HEK293 (cell line): ENCODE measurements around the gene MYO18B.

Experiments
- CTCF ChIA-PET: fragments of 350-600 bp; formaldehyde crosslinking; extraction: SDS; loops from one replicate; lab custom pipeline; 2021; ENCODE audit warnings: antibody characterized with exemption; lab: Yijun Ruan, JAX
- POLR2A ChIA-PET: fragments of 300-600 bp; formaldehyde crosslinking; extraction: SDS; loops from one replicate; lab custom pipeline; 2020; ENCODE audit warnings: antibody characterized with exemption, inconsistent platforms; lab: Yijun Ruan, JAX
- H3K27ac ChIP-seq: fragments of 200-500 bp; sonication (Bioruptor generic); 2 replicates; pipeline ENCODE4 v1.5.1; 2014; ENCODE audit warnings: low read depth, low read length, control low read depth, inconsistent platforms; ENCODE audit errors: extremely low read depth
- H3K36me3 ChIP-seq, 2 experiments: fragments of 200-500 bp in 1 of 2; sonication (Bioruptor generic) in 1 of 2; 1 replicate in 1 of 2; 2 replicates in 1 of 2; pipeline ENCODE4 v1.5.1; 2014 to 2017; ENCODE audit warnings: inconsistent platforms in 2 of 2, low read length in 2 of 2; ENCODE audit not compliant: control insufficient read depth in 2 of 2, insufficient read depth in 1 of 2
- H3K4me1 ChIP-seq: fragments of 200-500 bp; sonication (Bioruptor generic); 2 replicates; pipeline ENCODE4 v1.5.1; 2014; ENCODE audit warnings: mild to moderate bottlenecking, low read length, inconsistent platforms; ENCODE audit not compliant: control insufficient read depth, insufficient read depth
- H3K4me3 ChIP-seq: 2 replicates; pipeline ENCODE4 v1.5.1; 2011; ENCODE audit warnings: low read depth, mild to moderate bottlenecking, control low read depth, low read length, moderate library complexity
- H3K9me3 ChIP-seq: fragments of 200-500 bp; sonication (Bioruptor generic); 2 replicates; pipeline ENCODE4 v1.5.1; 2014; ENCODE audit warnings: low read depth, low read length, inconsistent platforms; ENCODE audit not compliant: control insufficient read depth, insufficient read depth
- PBX3 ChIP-seq: sonication (generic); formaldehyde crosslinking; IDR thresholded peaks from 2 replicates; pipeline ENCODE4 v1.8.1; 2022; ENCODE audit warnings: mild to moderate bottlenecking, moderate library complexity, missing genetic modification reagents
- ZBTB49 ChIP-seq: fragments of 450-650 bp; formaldehyde crosslinking; IDR thresholded peaks from 2 replicates; pipeline ENCODE4 v1.5.1; 2016; ENCODE audit warnings: missing biosample characterization, missing genetic modification characterization, low read depth
- ZNF121 ChIP-seq: fragments of 450-650 bp; formaldehyde crosslinking; IDR thresholded peaks from 2 replicates; pipeline ENCODE4 v1.5.1; 2016; ENCODE audit warnings: missing biosample characterization, missing genetic modification characterization
- ZNF140 ChIP-seq: fragments of 450-650 bp; formaldehyde crosslinking; IDR thresholded peaks from 2 replicates; pipeline ENCODE4 v1.5.1; 2016; ENCODE audit warnings: missing biosample characterization, missing genetic modification characterization
- ZNF174 ChIP-seq: fragments of 450-650 bp; formaldehyde crosslinking; IDR thresholded peaks from 2 replicates; pipeline ENCODE4 v1.5.0; 2017; ENCODE audit warnings: missing biosample characterization, mild to moderate bottlenecking, missing genetic modification characterization
- ZNF223 ChIP-seq: fragments of 450-650 bp; formaldehyde crosslinking; IDR thresholded peaks from 2 replicates; pipeline ENCODE4 v1.5.1; 2016; ENCODE audit warnings: missing biosample characterization, missing genetic modification characterization
- ZNF248 ChIP-seq: fragments of 450-650 bp; formaldehyde crosslinking; IDR thresholded peaks from 2 replicates; pipeline ENCODE4 v1.5.1; 2017; ENCODE audit warnings: missing biosample characterization, missing genetic modification characterization
- ZNF366 ChIP-seq: fragments of 450-650 bp; formaldehyde crosslinking; conservative IDR thresholded peaks from 2 replicates; pipeline ENCODE4 v1.5.1; 2016; ENCODE audit warnings: missing biosample characterization, missing genetic modification characterization
- ZNF37A ChIP-seq: fragments of 450-650 bp; IDR thresholded peaks from 2 replicates; pipeline ENCODE4 v1.5.1; 2018; ENCODE audit warnings: missing biosample characterization, missing genetic modification characterization
- ZNF391 ChIP-seq: fragments of 450-650 bp; formaldehyde crosslinking; IDR thresholded peaks from 2 replicates; pipeline ENCODE4 v1.5.1; 2016; ENCODE audit warnings: low read depth, missing biosample characterization, missing genetic modification characterization, borderline replicate concordance
- ZNF394 ChIP-seq: fragments of 450-650 bp; formaldehyde crosslinking; IDR thresholded peaks from 2 replicates; pipeline ENCODE4 v1.5.1; 2016; ENCODE audit warnings: missing biosample characterization, missing genetic modification characterization, mild to moderate bottlenecking, moderate library complexity, borderline replicate concordance
- ZNF398 ChIP-seq: fragments of 450-650 bp; formaldehyde crosslinking; IDR thresholded peaks from 2 replicates; pipeline ENCODE4 v1.5.1; 2017; ENCODE audit warnings: missing biosample characterization, missing genetic modification characterization
- ZNF416 ChIP-seq: fragments of 450-650 bp; formaldehyde crosslinking; IDR thresholded peaks from 2 replicates; pipeline ENCODE4 v1.5.1; 2016; ENCODE audit warnings: missing biosample characterization, missing genetic modification characterization
- ZNF449 ChIP-seq: fragments of 450-650 bp; formaldehyde crosslinking; IDR thresholded peaks from 2 replicates; pipeline ENCODE4 v1.5.1; 2017; ENCODE audit warnings: missing biosample characterization, mild to moderate bottlenecking, missing genetic modification characterization, moderate library complexity
- ZNF549 ChIP-seq: fragments of 450-650 bp; IDR thresholded peaks from 2 replicates; pipeline ENCODE4 v1.5.1; 2018; ENCODE audit warnings: missing biosample characterization, missing genetic modification characterization, mild to moderate bottlenecking, inconsistent platforms, moderate library complexity
- ZNF600 ChIP-seq: fragments of 450-650 bp; formaldehyde crosslinking; IDR thresholded peaks from 2 replicates; pipeline ENCODE4 v1.5.1; 2016; ENCODE audit warnings: missing biosample characterization, missing genetic modification characterization
- ZNF654 ChIP-seq: fragments of 450-650 bp; formaldehyde crosslinking; IDR thresholded peaks from 2 replicates; pipeline ENCODE4 v1.5.1; 2016; ENCODE audit warnings: low read depth, missing biosample characterization, missing genetic modification characterization
- ZNF658 ChIP-seq: fragments of 450-650 bp; formaldehyde crosslinking; IDR thresholded peaks from 2 replicates; pipeline ENCODE4; 2016; ENCODE audit warnings: missing biosample characterization, missing genetic modification characterization
- ZNF660 ChIP-seq: fragments of 450-650 bp; IDR thresholded peaks from 2 replicates; pipeline ENCODE4 v1.5.1; 2018; ENCODE audit warnings: missing biosample characterization, mild to moderate bottlenecking, missing genetic modification characterization
- ZNF692 ChIP-seq: fragments of 450-650 bp; formaldehyde crosslinking; IDR thresholded peaks from 2 replicates; pipeline ENCODE4 v1.5.1; 2016; ENCODE audit warnings: missing biosample characterization, missing genetic modification characterization
- ZNF707 ChIP-seq: fragments of 450-650 bp; formaldehyde crosslinking; IDR thresholded peaks from 2 replicates; pipeline ENCODE4 v1.5.1; 2016; ENCODE audit warnings: missing biosample characterization, missing genetic modification characterization
- ZNF747 ChIP-seq: fragments of 450-650 bp; formaldehyde crosslinking; IDR thresholded peaks from 2 replicates; pipeline ENCODE4 v1.5.1; 2016; ENCODE audit warnings: missing biosample characterization, missing genetic modification characterization
- ZNF777 ChIP-seq: fragments of 450-650 bp; formaldehyde crosslinking; IDR thresholded peaks from 2 replicates; pipeline ENCODE4 v1.5.1; 2017; ENCODE audit warnings: missing biosample characterization, missing genetic modification characterization, borderline replicate concordance
- ZNF785 ChIP-seq: fragments of 450-650 bp; formaldehyde crosslinking; IDR thresholded peaks from 2 replicates; pipeline ENCODE4 v1.5.1; 2016; ENCODE audit warnings: missing biosample characterization, missing genetic modification characterization
- ZNF837 ChIP-seq: fragments of 450-650 bp; formaldehyde crosslinking; IDR thresholded peaks from 2 replicates; pipeline ENCODE4 v1.5.1; 2016; ENCODE audit warnings: missing biosample characterization, missing genetic modification characterization
- ZSCAN30 ChIP-seq: fragments of 450-650 bp; IDR thresholded peaks from 2 replicates; pipeline ENCODE4 v1.5.1; 2018; ENCODE audit warnings: missing biosample characterization, mild to moderate bottlenecking, missing genetic modification characterization, moderate library complexity
- ZXDB ChIP-seq: fragments of 450-650 bp; formaldehyde crosslinking; IDR thresholded peaks from 2 replicates; pipeline ENCODE4 v1.5.1; 2016; ENCODE audit warnings: missing biosample characterization, missing genetic modification characterization

The MYO18B gene

GRCh38 chr22:25911243-25911972 is 169.4 kb downstream of the MYO18B start:
- no peaks in the 10 kb centered on the region for H3K36me3 ChIP-seq
- TF ChIP-seq ZBTB49 = no peak
- TF ChIP-seq ZNF394 (tag by site-specific recombination) = no peak
- TF ChIP-seq ZNF660 (tag by site-specific recombination) = no peak
- TF ChIP-seq ZNF174 (tag by site-specific recombination) = no peak
- TF ChIP-seq PBX3 = no peak
- TF ChIP-seq ZNF449 (tag by site-specific recombination) = no peak
- no peak for TF ChIP-seq ZNF366 (tag by site-specific recombination)
- TF ChIP-seq ZNF747 = no peak
- no peak for TF ChIP-seq ZNF785
- TF ChIP-seq ZNF658 = no peak
- no peak for TF ChIP-seq ZNF37A
- TF ChIP-seq ZNF121 (tag by site-specific recombination) = no peak
- no peak for TF ChIP-seq ZNF777 (tag by site-specific recombination)
- TF ChIP-seq ZSCAN30 (tag by site-specific recombination) = no peak
- TF ChIP-seq ZNF654 (tag by site-specific recombination) = no peak
- no peak for TF ChIP-seq ZNF549 (tag by site-specific recombination)
- TF ChIP-seq ZNF707 = no peak
- no peak for TF ChIP-seq ZXDB (tag by site-specific recombination)
- TF ChIP-seq ZNF248 (tag by site-specific recombination) = no peak
- no peak for TF ChIP-seq ZNF391 (tag by site-specific recombination)
- H3K27ac ChIP-seq = no peak overlapping the region
- H3K9me3 ChIP-seq = no peaks in the 10 kb centered on the region
- CTCF ChIA-PET = interaction anchor here (1.5 to 1.8 kb wide), 2 partner anchors 8 to 12 kb away, joined by 5 to 7 read pairs; no protein-coding TSS in a partner anchor
- POLR2A ChIA-PET = no interaction called here
- no peak overlapping the region for H3K4me3 ChIP-seq
- H3K4me1 ChIP-seq = no peaks in the 10 kb centered on the region

GRCh38 chr22:25919452-25919851 is 177.5 kb downstream of the MYO18B start:
- Histone ChIP-seq H3K4me1 (peaks cover 9% of the 10 kb centered on the region), H3K36me3 (no peaks in the 10 kb centered on the region)
- POLR2A ChIA-PET = no interaction called here
- TF ChIP-seq ZNF223 (tag by site-specific recombination) = no peak
- TF ChIP-seq ZNF37A = no peak
- TF ChIP-seq ZNF140 (tag by site-specific recombination) = no peak
- no peak for TF ChIP-seq ZNF837
- no peak for TF ChIP-seq ZNF692 (tag by site-specific recombination)
- TF ChIP-seq ZNF660 (tag by site-specific recombination) = peak; percentile 67
- TF ChIP-seq ZNF600 (tag by site-specific recombination) = no peak
- TF ChIP-seq ZNF398 (tag by site-specific recombination) = 0 out of 2 replicates have a peak, but pooled peaks have one; percentile 26
- TF ChIP-seq ZNF416 = no peak

More at GRCh38 chr22:25919452-25919851, 177.5 kb downstream of the MYO18B start:
- Histone ChIP-seq H3K9me3 (no peaks in the 10 kb centered on the region), H3K27ac (no peak overlapping the region), H3K4me3 (no peak overlapping the region)
- CTCF ChIA-PET = interaction anchor here (1.2 to 3.4 kb wide), 2 partner anchors 16 to 146 kb away, joined by 3 to 19 read pairs; no protein-coding TSS in a partner anchor
